Prostate gland (tissue), 2 donors: ENCODE data around the gene GIPR.

Experiments
- CTCF ChIP-seq, 4 experiments: fragments of 200-600 bp in 2 of 4; fragments of 450-650 bp in 2 of 4; sonication (generic) in 2 of 4; IDR thresholded peaks; 1 replicate in 3 of 4; 2 replicates in 1 of 4; pipeline ENCODE4 v1.5.1; 2016 to 2019; ENCODE audit warnings: antibody characterized with exemption in 4 of 4, mild to moderate bottlenecking in 2 of 4, moderate library complexity in 2 of 4
- POLR2A ChIP-seq: fragments of 450-650 bp; IDR thresholded peaks from one replicate; pipeline ENCODE4 v1.6.1; 2016; ENCODE audit warnings: antibody characterized with exemption, mild to moderate bottlenecking

DNA sequence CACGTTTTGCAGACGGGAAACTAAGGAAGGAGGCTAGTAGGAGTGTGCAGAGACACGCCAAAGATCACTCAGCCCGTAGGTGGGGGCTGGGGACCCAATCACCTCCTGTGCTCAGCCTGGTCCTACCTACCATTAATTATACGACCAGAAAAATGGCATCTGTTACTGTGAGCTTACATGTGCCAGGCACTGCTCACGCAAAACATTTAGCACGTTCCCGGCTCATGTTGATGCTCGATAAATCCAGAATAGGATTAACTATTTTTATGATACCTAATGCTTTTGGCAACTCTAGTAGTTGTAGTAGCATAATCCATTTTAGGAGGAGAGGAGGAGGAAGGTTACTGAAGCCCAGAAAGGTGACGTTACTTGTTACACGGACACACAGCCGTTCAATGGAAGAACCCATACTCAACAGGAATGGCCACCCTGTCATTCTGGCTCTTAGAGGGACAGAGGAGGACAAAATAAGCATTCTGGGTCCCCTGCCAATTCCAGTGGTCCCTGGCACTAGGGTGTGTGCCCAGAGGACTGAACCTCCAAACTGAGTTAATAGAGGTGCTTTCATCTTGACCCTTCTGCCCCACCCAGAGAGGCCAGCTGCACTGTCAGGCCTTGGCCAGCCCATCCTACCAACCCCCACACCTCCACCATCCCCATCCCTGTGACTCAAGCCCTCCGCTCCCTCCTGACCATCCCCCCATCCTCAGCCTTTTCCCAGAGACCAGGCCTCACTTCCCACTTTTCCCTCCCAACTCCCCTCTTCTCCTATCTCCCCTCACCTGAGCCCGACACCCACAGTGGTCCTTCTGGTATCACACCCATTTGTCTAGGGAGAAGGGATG is 23.9 kb upstream of the GIPR start:
- TF ChIP-seq POLR2A = no peak
- TF ChIP-seq CTCF (IDR thresholded peaks at IDR 0.05) = no peak
